ENCODE data around the gene MTIF3. TPM values are rescaled to one million over a fixed set of nuclear protein-coding genes. Genes with fewer than 3 reads are reported as not detected.
A peak's percentile ranks its signal among the peaks of the same experiment; 100 is the strongest.

The MTIF3 gene
- total and polyA plus RNA-seq, 2 donors (not counting 1 experiment from before 2014, with no cell fraction given): 86.8 to 171 TPM

DNA sequence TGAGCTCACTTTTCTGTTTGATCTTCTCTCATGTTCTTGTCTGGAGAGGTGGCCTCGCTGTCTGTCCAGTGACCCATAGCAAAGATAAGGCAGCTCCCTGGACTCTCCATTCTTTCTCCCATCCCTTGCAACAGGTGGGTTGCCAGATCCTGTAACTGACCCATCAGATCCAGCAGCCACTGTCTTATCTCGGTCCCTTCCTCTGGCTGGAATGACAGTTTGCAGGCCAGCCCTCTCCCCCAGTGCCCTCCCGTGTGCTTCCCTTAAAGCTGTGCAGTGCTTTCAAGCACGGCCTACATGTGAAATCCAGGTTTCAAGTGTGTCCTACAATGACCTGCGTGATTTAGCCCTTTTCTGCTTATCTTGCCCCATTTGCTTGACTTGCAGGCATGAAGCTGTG, 22.2 kb downstream of the MTIF3 start:
- Histone ChIP-seq H2AFZ (ENCODE audit: insufficient read depth, low read depth, low read length, poor library complexity, severe bottlenecking) (no peak overlapping the region), H3K4me1 (ENCODE audit: control insufficient read depth in 2 of 2, insufficient read depth in 2 of 2, low read length in 2 of 2) (peaks cover 25 to 36% of the 10 kb centered on the region in 2 donors), H3K27ac (ENCODE audit: low read length in 2 of 2) (peak overlapping the region in 1 of 2 donors; percentile 28), H3K9ac (ENCODE audit: low read length) (no peak overlapping the region), H4K20me1 (ENCODE audit: control insufficient read depth, insufficient read depth, low read length, poor library complexity, severe bottlenecking) (peaks cover 10% of the 10 kb centered on the region), H3K36me3 (replicated peaks in 1 of 2; ENCODE audit: control extremely low read depth in 1 of 2, control insufficient read depth in 1 of 2, extremely low read depth in 1 of 2, insufficient read depth in 2 of 2, low read length in 1 of 2) (peaks cover 1 to 64% of the 10 kb centered on the region in 2 experiments), H3K27me3 (replicated peaks in 1 of 4; ENCODE audit: control extremely low read depth in 1 of 4, control insufficient read depth in 3 of 4, insufficient read depth in 4 of 4, low read length in 3 of 4) (no peaks in the 10 kb centered on the region), H3K4me2 (replicated peaks; ENCODE audit: low read depth, low read length, poor library complexity, severe bottlenecking) (no peak overlapping the region), H3K4me3 (ENCODE audit: control extremely low read depth in 1 of 5, extremely low read depth in 1 of 5, insufficient read depth in 1 of 5, low read depth in 2 of 5, low read length in 4 of 5) (no peak overlapping the region), H3K79me2 (ENCODE audit: control insufficient read depth, insufficient read depth, low read length) (peaks cover 48% of the 10 kb centered on the region), H3K9me3 (ENCODE audit: control extremely low read depth in 1 of 3, control insufficient read depth in 2 of 3, insufficient read depth in 1 of 3, low read length in 2 of 3) (no peaks in the 10 kb centered on the region)
- WGBS (ENCODE audit: insufficient coverage): 96% methylated on average over 5 of the region's 5 CpGs
- POLR2A ChIA-PET: interaction anchor here (0.6 kb wide), 1 partner anchor 195 kb away, joined by 3 read pairs; no protein-coding TSS in a partner anchor
- intact Hi-C loops (cut with micrococcal nuclease): loop anchor here (5.0 to 10.0 kb wide), 2 partner anchors 104 to 1173 kb away; partner anchors contain the start of gene CDK8
- Mint-ChIP-seq H3K27me3 (no peaks in the 10 kb centered on the region), H3K27ac (peak overlapping the region; percentile 83), H3K4me3 (peak overlapping the region; percentile 30), H3K4me1 (peaks cover 46% of the 10 kb centered on the region), H3K9me3 (ENCODE audit: insufficient read depth) (no peaks in the 10 kb centered on the region)
- DNase-seq (no peak), ATAC-seq (ENCODE audit: low read depth) (no peak)
- CTCF ChIA-PET: interaction anchor here (4.9 kb wide), 1 partner anchor 16 kb away, joined by 48 read pairs; no protein-coding TSS in a partner anchor
- TF ChIP-seq, protein P1, sequence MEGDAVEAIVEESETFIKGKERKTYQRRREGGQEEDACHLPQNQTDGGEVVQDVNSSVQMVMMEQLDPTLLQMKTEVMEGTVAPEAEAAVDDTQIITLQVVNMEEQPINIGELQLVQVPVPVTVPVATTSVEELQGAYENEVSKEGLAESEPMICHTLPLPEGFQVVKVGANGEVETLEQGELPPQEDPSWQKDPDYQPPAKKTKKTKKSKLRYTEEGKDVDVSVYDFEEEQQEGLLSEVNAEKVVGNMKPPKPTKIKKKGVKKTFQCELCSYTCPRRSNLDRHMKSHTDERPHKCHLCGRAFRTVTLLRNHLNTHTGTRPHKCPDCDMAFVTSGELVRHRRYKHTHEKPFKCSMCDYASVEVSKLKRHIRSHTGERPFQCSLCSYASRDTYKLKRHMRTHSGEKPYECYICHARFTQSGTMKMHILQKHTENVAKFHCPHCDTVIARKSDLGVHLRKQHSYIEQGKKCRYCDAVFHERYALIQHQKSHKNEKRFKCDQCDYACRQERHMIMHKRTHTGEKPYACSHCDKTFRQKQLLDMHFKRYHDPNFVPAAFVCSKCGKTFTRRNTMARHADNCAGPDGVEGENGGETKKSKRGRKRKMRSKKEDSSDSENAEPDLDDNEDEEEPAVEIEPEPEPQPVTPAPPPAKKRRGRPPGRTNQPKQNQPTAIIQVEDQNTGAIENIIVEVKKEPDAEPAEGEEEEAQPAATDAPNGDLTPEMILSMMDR (IDR thresholded peaks at IDR 0.05): no peak
- no peak for TF ChIP-seq EZH2 (IDR thresholded peaks at IDR 0.05; ENCODE audit: borderline replicate concordance, insufficient read depth, low read depth, low read length, poor library complexity, severe bottlenecking)

DNA sequence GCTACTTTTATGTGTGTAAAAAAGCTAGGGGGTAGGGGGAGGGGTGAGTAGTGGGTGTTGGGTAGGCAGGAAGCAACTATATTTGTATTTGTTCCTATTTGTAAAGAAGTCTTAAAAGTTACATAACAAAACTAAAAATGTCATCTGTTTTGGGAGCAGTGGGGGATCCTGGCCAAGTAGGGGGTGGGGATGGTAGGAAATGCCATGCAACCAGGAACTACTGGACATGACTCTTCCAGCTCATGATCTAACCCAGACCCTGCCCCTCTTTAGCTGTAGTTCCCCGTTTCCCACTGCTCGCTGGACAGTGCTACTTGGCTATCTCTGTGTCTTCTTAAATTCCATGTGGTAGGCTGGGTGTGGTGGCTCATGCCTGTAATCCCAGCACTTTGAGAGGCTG, 22.7 kb downstream of the MTIF3 start:
- Mint-ChIP-seq H3K27ac (peak overlapping the region; percentile 88), H3K9me3 (ENCODE audit: insufficient read depth) (no peaks in the 10 kb centered on the region), H3K27me3 (no peaks in the 10 kb centered on the region), H3K4me1 (peaks cover 46% of the 10 kb centered on the region), H3K4me3 (no peak overlapping the region)
- Histone ChIP-seq H3K4me3 (ENCODE audit: control extremely low read depth in 1 of 5, extremely low read depth in 1 of 5, insufficient read depth in 1 of 5, low read depth in 2 of 5, low read length in 4 of 5) (no peak overlapping the region), H3K27me3 (replicated peaks in 1 of 4; ENCODE audit: control extremely low read depth in 1 of 4, control insufficient read depth in 3 of 4, insufficient read depth in 4 of 4, low read length in 3 of 4) (no peaks in the 10 kb centered on the region), H3K36me3 (replicated peaks in 1 of 2; ENCODE audit: control extremely low read depth in 1 of 2, control insufficient read depth in 1 of 2, extremely low read depth in 1 of 2, insufficient read depth in 2 of 2, low read length in 1 of 2) (peaks cover 1 to 59% of the 10 kb centered on the region in 2 experiments), H3K79me2 (ENCODE audit: control insufficient read depth, insufficient read depth, low read length) (peaks cover 48% of the 10 kb centered on the region), H2AFZ (ENCODE audit: insufficient read depth, low read depth, low read length, poor library complexity, severe bottlenecking) (no peak overlapping the region), H4K20me1 (ENCODE audit: control insufficient read depth, insufficient read depth, low read length, poor library complexity, severe bottlenecking) (peaks cover 10% of the 10 kb centered on the region), H3K4me1 (ENCODE audit: control insufficient read depth in 2 of 2, insufficient read depth in 2 of 2, low read length in 2 of 2) (peaks cover 25 to 36% of the 10 kb centered on the region in 2 donors), H3K4me2 (replicated peaks; ENCODE audit: low read depth, low read length, poor library complexity, severe bottlenecking) (peak overlapping the region; percentile 98), H3K9ac (ENCODE audit: low read length) (peak overlapping the region; percentile 95), H3K27ac (ENCODE audit: low read length in 2 of 2) (peak overlapping the region in 1 of 2 donors; percentile 88), H3K9me3 (ENCODE audit: control extremely low read depth in 1 of 3, control insufficient read depth in 2 of 3, insufficient read depth in 1 of 3, low read length in 2 of 3) (no peaks in the 10 kb centered on the region)
- ChIA-PET CTCF (interaction anchor here (2.0 to 4.9 kb wide), 3 partner anchors 16 to 31 kb away, joined by 6 to 48 read pairs (median 22); no protein-coding TSS in a partner anchor), POLR2A (interaction anchor here (0.6 to 4.0 kb wide), 2 partner anchors 21 to 195 kb away, joined by 3 to 106 read pairs; partner anchors contain the start of gene MTIF3)
- ATAC-seq (ENCODE audit: low read depth): no peak
- TF ChIP-seq EZH2 (IDR thresholded peaks at IDR 0.05; ENCODE audit: borderline replicate concordance, insufficient read depth, low read depth, low read length, poor library complexity, severe bottlenecking): no peak
- TF ChIP-seq, protein P1 (IDR thresholded peaks at IDR 0.05): no peak
- WGBS (ENCODE audit: insufficient coverage): no CpG with 5 or more reads among the region's 2 CpGs
- intact Hi-C loops (cut with micrococcal nuclease): loop anchor here (2.0 to 10.0 kb wide), 3 partner anchors 105 to 1173 kb away; partner anchors contain the start of genes CDK8 and PAN3
- no peak for DNase-seq
